Spleen (tissue), 11 donors: ENCODE measurements around the gene PDCD2. TPM values are rescaled to one million over a fixed set of nuclear protein-coding genes. Genes with fewer than 3 reads are reported as not detected.
A peak's percentile ranks its signal among the peaks of the same experiment; 100 is the strongest.

Source experiments
- DNase-seq: peaks from one replicate; pipeline ENCODE4 v3.0.0-alpha.2; 2020
- H3K27ac ChIP-seq, 8 donors: fragments of 200-600 bp; sonication (generic) in 7 of 8; 1 replicate in 4 of 8; 2 replicates in 4 of 8; pipeline versions ENCODE4 v1.5.0 to v1.8.0; 2016 to 2021; ENCODE audit warnings: inconsistent platforms in 4 of 8, mild to moderate bottlenecking in 4 of 8, moderate library complexity in 1 of 8
- H3K27me3 ChIP-seq, 7 donors: fragments of 200-600 bp; sonication (generic) in 6 of 7; replicated peaks in 1 of 7; 1 replicate in 4 of 7; 2 replicates in 3 of 7; pipeline versions ENCODE4 v1.5.0 to v1.8.0; 2016 to 2021; ENCODE audit warnings: inconsistent platforms in 3 of 7, mild to moderate bottlenecking in 1 of 7
- H3K36me3 ChIP-seq, 6 donors: fragments of 200-600 bp; sonication (generic) in 5 of 6; 1 replicate in 4 of 6; 2 replicates in 2 of 6; pipeline versions ENCODE4 v1.5.0 to v1.8.0; 2016 to 2021; ENCODE audit warnings: inconsistent platforms in 2 of 6
- H3K4me1 ChIP-seq, 6 donors: fragments of 200-600 bp; sonication (generic) in 5 of 6; 1 replicate in 3 of 6; 2 replicates in 3 of 6; pipeline versions ENCODE4 v1.5.0 to v1.8.0; 2016 to 2021; ENCODE audit warnings: inconsistent platforms in 3 of 6
- H3K4me3 ChIP-seq, 8 donors: fragments of 200-600 bp; sonication (generic) in 7 of 8; 1 replicate in 4 of 8; 2 replicates in 4 of 8; pipeline versions ENCODE4 v1.5.0 to v1.8.0; 2016 to 2021; ENCODE audit warnings: inconsistent platforms in 4 of 8, mild to moderate bottlenecking in 4 of 8, moderate library complexity in 2 of 8
- H3K9me3 ChIP-seq, 8 donors: fragments of 200-600 bp; sonication (generic) in 7 of 8; 1 replicate in 4 of 8; 2 replicates in 4 of 8; pipeline versions ENCODE4 v1.5.0 to v1.8.0; 2016 to 2021; ENCODE audit warnings: inconsistent platforms in 4 of 8
- POLR2A ChIP-seq, 3 donors: fragments of 450-650 bp; IDR thresholded peaks; one replicate each; pipeline ENCODE4 v1.5.1; 2017; ENCODE audit warnings: antibody characterized with exemption in 3 of 3, mild to moderate bottlenecking in 1 of 3
- POLR2AphosphoS5 ChIP-seq, 3 donors: sonication (generic); formaldehyde crosslinking; IDR thresholded peaks; one replicate each; pipeline ENCODE4 v1.5.1; 2017; ENCODE audit warnings: antibody characterized with exemption in 3 of 3
- WGBS, 5 donors: extraction: QIAGEN DNeasy Blood & Tissue Kit in 3 of 5; methylation state at CpG; one replicate each; pipeline versions ENCODE4 v1.1.5 to v1.1.7; 2013 to 2018; 5-methylcytosine and 5-hydroxymethylcytosine counted together
- intact Hi-C: fragments of 100-400 bp; cut with DNase I; formaldehyde crosslinking; loops from one replicate; pipeline ENCODE4 v1.15.0; 2023; ENCODE audit warnings: low total_unique reads
- polyA plus RNA-seq, 3 donors: library from polyadenylated mRNA; stranded (reverse); fragments of 200-250 nt; gene quantifications; one replicate each; pipeline ENCODE4 v1.2.1, GENCODE V29; 2013
- total RNA-seq, 7 donors: library from RNA; depleted of rRNA in 3 of 7; stranded (reverse); fragments of >200 nt in 3 of 7; fragmentation: NEBNext Ultra II Directional in 4 of 7; extraction: Animal tissue kit (Norgen Biotek cat#: 25700) in 4 of 7; gene quantifications; one replicate each; pipeline versions ENCODE4 v1.1.0 to v1.2.1, GENCODE V29; 2016 to 2021
- TF ChIP-seq, protein P1 (sequence below), 11 experiments: fragments of 200-600 bp in 7 of 11; fragments of 450-650 bp in 4 of 11; sonication (generic) in 4 of 11; IDR thresholded peaks in 8 of 11; conservative IDR thresholded peaks in 3 of 11; 1 replicate in 7 of 11; 2 replicates in 4 of 11; pipeline versions ENCODE4 v1.4.0 to v1.8.0; 2016 to 2021; ENCODE audit warnings: antibody characterized with exemption in 11 of 11, inconsistent platforms in 4 of 11, mild to moderate bottlenecking in 1 of 11
- donor health status: healthy with polysubstance abuse.
- donor health status: DM: no; HTN: no; CAD: no; lungs with moderate emphysema.
- donor health status: DM: no; HTN: no; CAD: no.
- donor health status: Bipolar disorder and iron deficiency.
- donor health status: healthy.
- donor health status: DM: no; HTN: no; CAD: no.
- donor health status: DM: yes; HTN: yes; CAD: no.

Gene PDCD2
- total and polyA plus RNA-seq, 10 donors: 45.5 to 95.4 (median 61.6) TPM

DNA sequence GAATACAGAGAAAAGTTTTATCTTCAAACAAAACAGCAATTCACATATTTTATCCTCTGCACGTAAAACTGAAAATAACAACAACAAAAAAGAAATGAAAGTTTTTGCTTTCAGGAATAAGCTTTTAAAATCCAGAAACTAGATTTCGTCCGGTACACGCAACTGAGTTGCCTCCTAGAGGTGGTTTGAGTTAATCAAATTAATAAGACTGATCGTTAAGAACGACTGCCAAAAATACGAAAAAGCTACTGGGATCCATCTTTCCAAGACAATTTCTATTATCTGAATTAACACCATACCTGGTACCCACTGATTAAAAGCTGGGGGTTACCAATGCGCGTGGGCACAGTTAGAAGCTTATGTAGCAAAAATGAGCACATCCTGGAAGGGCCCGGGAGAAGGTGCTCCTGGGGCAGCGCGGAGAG, 669 bp downstream of the PDCD2 start:
- 0 to 1% (median 1%) methylated on average over 12 of the region's 12 CpGs for WGBS, 5 donors
- Histone ChIP-seq H3K36me3 (peaks cover 0 to 45% (median 37%) of the 10 kb centered on the region in 6 donors), H3K4me3 (peak overlapping the region; percentile 78 to 100 (median 94)), H3K27me3 (no peaks in the 10 kb centered on the region), H3K4me1 (peaks cover 6 to 42% (median 22%) of the 10 kb centered on the region in 6 donors), H3K27ac (peak overlapping the region; percentile 66 to 96 (median 94)), H3K9me3 (no peaks in the 10 kb centered on the region)
- TF ChIP-seq POLR2AphosphoS5 (IDR thresholded peaks at IDR 0.05): no peak
- DNase-seq: no peak
- intact Hi-C loops: no loop called here

DNA sequence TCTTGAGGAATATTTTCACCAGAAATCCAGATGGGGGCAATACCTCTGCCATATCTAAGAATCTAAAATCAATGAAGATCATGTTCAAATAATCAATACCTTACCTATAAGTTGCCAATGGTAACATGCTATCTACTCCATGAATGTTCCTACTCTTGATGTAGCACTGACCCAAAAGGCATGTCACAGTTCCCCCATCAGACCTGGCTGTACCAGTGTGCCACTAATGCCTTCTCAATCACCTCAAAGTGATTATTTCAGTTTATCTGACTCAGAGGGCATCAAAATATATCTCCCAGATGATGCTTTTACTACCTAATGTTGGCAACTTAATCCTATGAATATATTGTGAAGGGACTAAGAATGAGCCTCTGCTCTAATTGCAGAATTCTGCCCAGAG, 5.5 kb downstream of the PDCD2 start:
- peak in 1 of 3 donors; percentile 9 for TF ChIP-seq POLR2AphosphoS5 (IDR thresholded peaks at IDR 0.05)
- no peak for TF ChIP-seq POLR2A (IDR thresholded peaks at IDR 0.05)
- TF ChIP-seq, protein P1, sequence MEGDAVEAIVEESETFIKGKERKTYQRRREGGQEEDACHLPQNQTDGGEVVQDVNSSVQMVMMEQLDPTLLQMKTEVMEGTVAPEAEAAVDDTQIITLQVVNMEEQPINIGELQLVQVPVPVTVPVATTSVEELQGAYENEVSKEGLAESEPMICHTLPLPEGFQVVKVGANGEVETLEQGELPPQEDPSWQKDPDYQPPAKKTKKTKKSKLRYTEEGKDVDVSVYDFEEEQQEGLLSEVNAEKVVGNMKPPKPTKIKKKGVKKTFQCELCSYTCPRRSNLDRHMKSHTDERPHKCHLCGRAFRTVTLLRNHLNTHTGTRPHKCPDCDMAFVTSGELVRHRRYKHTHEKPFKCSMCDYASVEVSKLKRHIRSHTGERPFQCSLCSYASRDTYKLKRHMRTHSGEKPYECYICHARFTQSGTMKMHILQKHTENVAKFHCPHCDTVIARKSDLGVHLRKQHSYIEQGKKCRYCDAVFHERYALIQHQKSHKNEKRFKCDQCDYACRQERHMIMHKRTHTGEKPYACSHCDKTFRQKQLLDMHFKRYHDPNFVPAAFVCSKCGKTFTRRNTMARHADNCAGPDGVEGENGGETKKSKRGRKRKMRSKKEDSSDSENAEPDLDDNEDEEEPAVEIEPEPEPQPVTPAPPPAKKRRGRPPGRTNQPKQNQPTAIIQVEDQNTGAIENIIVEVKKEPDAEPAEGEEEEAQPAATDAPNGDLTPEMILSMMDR (IDR thresholded peaks at IDR 0.05 in 8 of 11, conservative IDR thresholded peaks at IDR 0.05 in 3 of 11): no peak
- DNase-seq: no peak
- intact Hi-C loops: no loop called here
- H3K9me3 ChIP-seq: no peaks in the 10 kb centered on the region
- no peaks in the 10 kb centered on the region for H3K27me3 ChIP-seq
- peaks cover 6 to 27% (median 13%) of the 10 kb centered on the region in 6 donors for H3K4me1 ChIP-seq
- no peak overlapping the region for H3K4me3 ChIP-seq
- H3K36me3 ChIP-seq: peaks cover 0 to 93% (median 74%) of the 10 kb centered on the region in 6 donors
- H3K27ac ChIP-seq: no peak overlapping the region

DNA sequence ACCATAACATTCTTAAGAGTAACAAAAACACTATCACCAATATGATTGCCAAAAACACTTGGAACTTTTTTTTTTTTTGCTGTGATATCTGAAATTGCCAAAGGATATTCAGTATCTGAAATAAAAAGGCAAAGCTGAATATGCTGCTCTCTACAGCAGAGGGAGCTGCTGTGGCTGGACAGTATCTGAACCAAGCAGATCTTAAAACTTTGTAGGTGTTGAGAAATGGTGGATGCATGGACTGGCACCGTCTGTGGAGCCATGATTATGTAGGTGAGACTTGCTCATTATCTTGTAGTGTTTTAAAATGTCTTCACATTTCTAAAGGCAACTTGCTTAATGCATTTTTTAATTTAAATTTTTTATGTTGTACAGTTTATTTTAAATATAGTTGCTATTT, 9.2 kb downstream of the PDCD2 start:
- TF ChIP-seq POLR2AphosphoS5 (IDR thresholded peaks at IDR 0.05) (no peak), POLR2A (IDR thresholded peaks at IDR 0.05) (no peak)
- TF ChIP-seq, protein P1 (IDR thresholded peaks at IDR 0.05 in 8 of 11, conservative IDR thresholded peaks at IDR 0.05 in 3 of 11): no peak
- H3K27me3 ChIP-seq: no peaks in the 10 kb centered on the region
- 79 to 94% (median 90%) methylated on average over 1 of the region's 1 CpG for WGBS, 5 donors

DNA sequence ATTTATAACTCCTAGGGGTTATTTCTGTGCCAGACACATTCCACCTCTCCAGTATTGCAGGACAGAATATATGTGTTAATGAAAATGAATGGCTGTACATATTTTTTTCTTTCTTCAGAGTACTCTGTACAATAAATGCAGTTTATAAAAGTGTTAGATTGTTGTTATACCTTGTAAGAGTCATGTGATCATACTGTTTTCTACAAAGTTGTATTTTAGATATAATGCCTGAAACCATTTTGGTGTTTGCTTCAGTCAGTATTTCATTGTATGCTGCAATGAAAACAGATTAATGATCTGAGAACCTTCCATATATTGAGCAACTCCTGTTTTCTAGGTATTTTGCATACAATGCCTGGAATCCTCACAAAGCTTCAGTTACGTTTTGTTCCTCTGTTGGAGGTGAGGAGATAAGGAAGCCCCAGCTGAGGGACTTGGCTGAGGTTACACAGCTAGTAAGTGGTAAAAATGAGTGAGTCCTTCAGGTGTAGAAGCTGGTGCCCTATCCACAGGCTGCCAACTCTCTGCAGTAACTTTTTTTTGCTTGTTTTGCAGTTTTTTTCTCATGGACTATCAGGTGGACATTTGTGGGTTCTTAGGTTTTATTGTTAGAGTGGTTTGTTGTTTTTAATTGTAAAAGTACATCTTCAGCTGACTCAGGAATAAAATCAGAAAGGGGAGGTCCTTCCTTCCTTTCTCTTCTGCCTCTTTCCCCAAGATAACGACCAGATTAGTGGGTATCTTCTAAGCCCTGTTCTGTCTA, 11.6 kb downstream of the PDCD2 start:
- DNase-seq: no peak
- Histone ChIP-seq H3K4me1 (peaks cover 0 to 3% (median 0%) of the 10 kb centered on the region in 6 donors), H3K36me3 (peaks cover 6 to 100% (median 87%) of the 10 kb centered on the region in 6 donors), H3K4me3 (no peak overlapping the region), H3K9me3 (no peaks in the 10 kb centered on the region), H3K27ac (no peak overlapping the region), H3K27me3 (no peaks in the 10 kb centered on the region)
- intact Hi-C loops: no loop called here
- TF ChIP-seq POLR2A (IDR thresholded peaks at IDR 0.05) (no peak), POLR2AphosphoS5 (IDR thresholded peaks at IDR 0.05) (no peak)
- TF ChIP-seq, protein P1 (IDR thresholded peaks at IDR 0.05 in 8 of 11, conservative IDR thresholded peaks at IDR 0.05 in 3 of 11): no peak
- 57 to 88% (median 71%) methylated on average over 2 of the region's 2 CpGs for WGBS, 5 donors

More for the DNA sequence above, 9.2 kb downstream of the PDCD2 start:
- intact Hi-C loops: no loop called here
- H3K4me3 ChIP-seq: no peak overlapping the region
- DNase-seq: no peak
- H3K4me1 ChIP-seq: peaks cover 0 to 3% (median 0%) of the 10 kb centered on the region in 6 donors
- peaks cover 6 to 100% (median 85%) of the 10 kb centered on the region in 6 donors for H3K36me3 ChIP-seq
- no peaks in the 10 kb centered on the region for H3K9me3 ChIP-seq
- no peak overlapping the region for H3K27ac ChIP-seq
